ENCODE measurements around the gene SAXO1. TPM values are rescaled to one million over a fixed set of nuclear protein-coding genes. Genes with fewer than 3 reads are reported as not detected.

Gene SAXO1
- total RNA-seq, 2 donors from 2014 or later, result 0.15 TPM; not detected in 1

- ATAC-seq (no peak), DNase-seq (no peak)
- intact Hi-C loops (cut with DNase I), result no loop called here
These were observed 136.4 kb downstream of the SAXO1 start for GRCh38 chr9:18896531-18897179.

GRCh38 chr9:18896004-18896403, 137.0 kb downstream of the SAXO1 start:
- DNase-seq, result no peak
- intact Hi-C loops (cut with DNase I), result no loop called here
- ATAC-seq, result no peak

GRCh38 chr9:18893491-18893890, 139.5 kb downstream of the SAXO1 start:
- no peak for ATAC-seq
- intact Hi-C loops (cut with DNase I), result no loop called here
- no peak for DNase-seq

- no peak for ATAC-seq
- no peak for DNase-seq
- intact Hi-C loops (cut with DNase I), result no loop called here
These were observed 140.0 kb downstream of the SAXO1 start for GRCh38 chr9:18893046-18893445.

- intact Hi-C loops (cut with DNase I), result no loop called here
- no peak for DNase-seq
- ATAC-seq, result no peak
These were observed 140.9 kb downstream of the SAXO1 start for GRCh38 chr9:18891946-18892670.

- no peak for DNase-seq
- intact Hi-C loops (cut with DNase I), result no loop called here
- peak; percentile 19 to 80 for ATAC-seq
These were observed 142.6 kb downstream of the SAXO1 start for GRCh38 chr9:18890372-18890771.

GRCh38 chr9:18889550-18889949, 143.5 kb downstream of the SAXO1 start:
- DNase-seq (no peak), ATAC-seq (no peak)
- intact Hi-C loops (cut with DNase I), result no loop called here

GRCh38 chr9:18888290-18888689, 144.7 kb downstream of the SAXO1 start:
- intact Hi-C loops (cut with DNase I), result no loop called here
- no peak for DNase-seq
- ATAC-seq, result peak in 1 of 2 donors; percentile 86

GRCh38 chr9:18887546-18887945, 145.5 kb downstream of the SAXO1 start:
- ATAC-seq, result no peak
- intact Hi-C loops (cut with DNase I), result no loop called here
- no peak for DNase-seq

GRCh38 chr9:18881758-18882157, 151.3 kb downstream of the SAXO1 start:
- DNase-seq, result no peak
- intact Hi-C loops (cut with DNase I), result no loop called here
- ATAC-seq, result peak in 1 of 2 donors; percentile 77

GRCh38 chr9:18877984-18878383, 155.0 kb downstream of the SAXO1 start:
- intact Hi-C loops (cut with DNase I), result no loop called here
- ATAC-seq, result no peak
- DNase-seq, result no peak

Other genes with a start within 250 kb of the SAXO1 start
- 10 to 100 TPM; 72.1 to 94.6 TPM for gene RRAGA, start 16.2 kb upstream of the SAXO1 start, total RNA-seq
- 10 to 100 TPM in 1 of 2 donors, 1 to 10 TPM in 1; 6.8 to 11.7 TPM for gene HAUS6, start 69.7 kb upstream of the SAXO1 start, total RNA-seq
- gene PLIN2, start 94.3 kb upstream of the SAXO1 start, total RNA-seq, result 100 to 1,000 TPM in 1 of 2 donors, 10 to 100 TPM in 1; 77.5 to 392 TPM
- gene DENND4C, start 197.5 kb upstream of the SAXO1 start, total RNA-seq, result 10 to 100 TPM; 35.3 to 45.3 TPM

Measured in left cardiac atrium (tissue), 4 donors.